Measurements from ENCODE around the gene TBCK. TPM values are rescaled to one million over a fixed set of nuclear protein-coding genes. Genes with fewer than 3 reads are reported as not detected.

Gene TBCK
- total RNA-seq, 1 experiment from 2014 or later, result 7.6 TPM

GRCh38 chr4:106355193-106355592 lies 39.2 kb upstream of the TBCK start:
- H2AFZ ChIP-seq (ENCODE audit: low read length), result no peak overlapping the region
- TF ChIP-seq CTCF (conservative IDR thresholded peaks at IDR 0.05; ENCODE audit: low read depth, low read length) (no peak), EZH2 (IDR thresholded peaks at IDR 0.05; ENCODE audit: low read length, unreplicated experiment) (no peak), EZH2phosphoT487 (IDR thresholded peaks at IDR 0.05; ENCODE audit: borderline replicate concordance, low read length) (no peak)
- CTCF ChIA-PET, result no interaction called here

GRCh38 chr4:106353786-106354185 lies 37.8 kb upstream of the TBCK start:
- no peak overlapping the region for H3K9ac ChIP-seq (ENCODE audit: low read length)
- no peaks in the 10 kb centered on the region for H3K4me1 ChIP-seq (ENCODE audit: insufficient read depth, low read length)
- TF ChIP-seq EZH2phosphoT487 (IDR thresholded peaks at IDR 0.05; ENCODE audit: borderline replicate concordance, low read length) (no peak), EZH2 (IDR thresholded peaks at IDR 0.05; ENCODE audit: low read length, unreplicated experiment) (no peak), CTCF (conservative IDR thresholded peaks at IDR 0.05; ENCODE audit: low read depth, low read length) (no peak)
- BruUV-seq (replicated peaks), result no TSS peak
- no peaks in the 10 kb centered on the region for H4K20me1 ChIP-seq (ENCODE audit: low read length)
- DNase-seq (no peak), ATAC-seq (no peak)
- no peaks in the 10 kb centered on the region; the same call in 1 of the 2 replicates for H3K36me3 ChIP-seq (ENCODE audit: low read depth, low read length)
- no peaks in the 10 kb centered on the region for H3K9me2 ChIP-seq (replicated peaks; ENCODE audit: low read length)
- no peaks in the 10 kb centered on the region for H3K27me3 ChIP-seq (ENCODE audit: low read length)
- H3K9me3 ChIP-seq (ENCODE audit: low read length), result no peaks in the 10 kb centered on the region
- ChIA-PET CTCF (no interaction called here), POLR2A (ENCODE audit: unreplicated experiment) (no interaction called here)
- H2AFZ ChIP-seq (ENCODE audit: low read length), result no peak overlapping the region
- H3K27ac ChIP-seq (ENCODE audit: low read length), result no peak overlapping the region
- no peaks in the 10 kb centered on the region for H3F3A ChIP-seq (ENCODE audit: low read length, unreplicated experiment)
- H3K79me2 ChIP-seq (ENCODE audit: low read length), result no peaks in the 10 kb centered on the region
- intact Hi-C loops (cut with micrococcal nuclease), result no loop called here
- H3K4me2 ChIP-seq (ENCODE audit: low read length), result no peak overlapping the region
- H3K4me3 ChIP-seq (ENCODE audit: low read length), result no peak overlapping the region

More at GRCh38 chr4:106355193-106355592, 39.2 kb upstream of the TBCK start:
- Histone ChIP-seq H3K9me2 (replicated peaks; ENCODE audit: low read length) (no peaks in the 10 kb centered on the region), H3K9ac (ENCODE audit: low read length) (no peak overlapping the region), H3F3A (ENCODE audit: low read length, unreplicated experiment) (no peaks in the 10 kb centered on the region), H3K27me3 (ENCODE audit: low read length) (no peaks in the 10 kb centered on the region), H3K4me3 (ENCODE audit: low read length) (no peak overlapping the region), H3K36me3 (ENCODE audit: low read depth, low read length) (no peaks in the 10 kb centered on the region), H3K4me2 (ENCODE audit: low read length) (no peak overlapping the region), H3K27ac (ENCODE audit: low read length) (no peak overlapping the region), H3K79me2 (ENCODE audit: low read length) (no peaks in the 10 kb centered on the region), H4K20me1 (ENCODE audit: low read length) (no peaks in the 10 kb centered on the region), H3K9me3 (ENCODE audit: low read length) (no peaks in the 10 kb centered on the region), H3K4me1 (ENCODE audit: insufficient read depth, low read length) (no peaks in the 10 kb centered on the region)
- DNase-seq (no peak), ATAC-seq (no peak)
- POLR2A ChIA-PET (ENCODE audit: unreplicated experiment), result no interaction called here
- BruUV-seq (replicated peaks), result no TSS peak
- intact Hi-C loops (cut with micrococcal nuclease), result no loop called here

- Histone ChIP-seq H3K4me2 (ENCODE audit: low read length) (no peak overlapping the region), H4K20me1 (ENCODE audit: low read length) (no peaks in the 10 kb centered on the region), H3K4me3 (ENCODE audit: low read length) (no peak overlapping the region), H3K9me3 (ENCODE audit: low read length) (no peaks in the 10 kb centered on the region), H3K27ac (ENCODE audit: low read length) (no peak overlapping the region), H3K9me2 (replicated peaks; ENCODE audit: low read length) (no peaks in the 10 kb centered on the region), H3K4me1 (ENCODE audit: insufficient read depth, low read length) (no peaks in the 10 kb centered on the region), H3F3A (ENCODE audit: low read length, unreplicated experiment) (no peaks in the 10 kb centered on the region), H3K9ac (ENCODE audit: low read length) (no peak overlapping the region), H2AFZ (ENCODE audit: low read length) (no peak overlapping the region), H3K36me3 (ENCODE audit: low read depth, low read length) (peaks cover 9% of the 10 kb centered on the region; the same call in 1 of the 2 replicates), H3K79me2 (ENCODE audit: low read length) (no peaks in the 10 kb centered on the region), H3K27me3 (ENCODE audit: low read length) (no peaks in the 10 kb centered on the region)
- CTCF ChIA-PET, result no interaction called here
- DNase-seq, result no peak
- TF ChIP-seq CTCF (conservative IDR thresholded peaks at IDR 0.05; ENCODE audit: low read depth, low read length), result no peak
- no peak for TF ChIP-seq EZH2phosphoT487 (IDR thresholded peaks at IDR 0.05; ENCODE audit: borderline replicate concordance, low read length)
- TF ChIP-seq EZH2 (IDR thresholded peaks at IDR 0.05; ENCODE audit: low read length, unreplicated experiment), result no peak
- intact Hi-C loops (cut with micrococcal nuclease), result no loop called here
- no peak for ATAC-seq
- BruUV-seq (replicated peaks), result no TSS peak
- POLR2A ChIA-PET (ENCODE audit: unreplicated experiment), result no interaction called here
Measured at GRCh38 chr4:106351016-106351415, 35.0 kb upstream of the TBCK start.

All from PC-3 (cell line).